HepG2 (cell line): ENCODE data around the gene COX4I2. TPM values are rescaled to one million over a fixed set of nuclear protein-coding genes. Genes with fewer than 3 reads are reported as not detected.
A peak's percentile ranks its signal among the peaks of the same experiment; 100 is the strongest.

Source experiments
- ARID4A ChIP-seq: sonication (generic); formaldehyde crosslinking; IDR thresholded peaks from 2 replicates; pipeline ENCODE4 v1.5.0; 2020; ENCODE audit warnings: mild to moderate bottlenecking, missing genetic modification reagents, borderline replicate concordance
- BCL6 ChIP-seq: IDR thresholded peaks from 2 replicates; pipeline ENCODE4 v1.6.1; 2016; ENCODE audit warnings: missing genetic modification reagents, missing compliant biosample characterization
- CBFB ChIP-seq: sonication (generic); formaldehyde crosslinking; IDR thresholded peaks from 2 replicates; pipeline ENCODE4 v1.4.0; 2020; ENCODE audit warnings: missing genetic modification reagents
- FOXK1 ChIP-seq: sonication (generic); formaldehyde crosslinking; IDR thresholded peaks from 2 replicates; pipeline ENCODE4 v1.4.0; 2020; ENCODE audit warnings: low read depth, missing genetic modification reagents, borderline replicate concordance
- GATAD2A ChIP-seq: IDR thresholded peaks from 2 replicates; pipeline ENCODE4 v1.6.1; 2016
- MATR3 ChIP-seq: sonication (generic); formaldehyde crosslinking; IDR thresholded peaks from 2 replicates; pipeline ENCODE4 v1.4.0; 2020; ENCODE audit warnings: missing genetic modification reagents
- MAX ChIP-seq: IDR thresholded peaks from 2 replicates; pipeline ENCODE4 v1.6.1; 2012; ENCODE audit warnings: inconsistent platforms
- MEF2D ChIP-seq: sonication (generic); formaldehyde crosslinking; IDR thresholded peaks from 2 replicates; pipeline ENCODE4 v1.5.1; 2020; ENCODE audit warnings: mild to moderate bottlenecking, missing genetic modification reagents
- MIXL1 ChIP-seq: IDR thresholded peaks from 2 replicates; pipeline ENCODE4 v1.6.1; 2016
- NCOA1 ChIP-seq: sonication (generic); formaldehyde crosslinking; IDR thresholded peaks from 2 replicates; pipeline ENCODE4 v1.9.0; 2021; ENCODE audit warnings: missing genetic modification reagents
- NFYB ChIP-seq: sonication (generic); formaldehyde crosslinking; IDR thresholded peaks from 2 replicates; pipeline ENCODE4 v1.4.0; 2020; ENCODE audit warnings: missing genetic modification reagents
- PTBP1 ChIP-seq: fragments of 200-400 bp; formaldehyde crosslinking; IDR thresholded peaks from 2 replicates; pipeline ENCODE4 v1.6.1; 2018; ENCODE audit warnings: low read length, low read depth; ENCODE audit not compliant: poor library complexity, severe bottlenecking
- RARA ChIP-seq: IDR thresholded peaks from 2 replicates; pipeline ENCODE4 v1.6.1; 2016; ENCODE audit warnings: missing genetic modification reagents, missing compliant biosample characterization
- TERF1 ChIP-seq: sonication (generic); formaldehyde crosslinking; IDR thresholded peaks from 2 replicates; pipeline ENCODE4 v1.8.0; 2022; ENCODE audit warnings: mild to moderate bottlenecking, missing genetic modification reagents, moderate library complexity
- TFAP4 ChIP-seq: sonication (generic); IDR thresholded peaks from 2 replicates; pipeline ENCODE4 v1.6.1; 2016; ENCODE audit warnings: low read depth, borderline replicate concordance
- TP53 ChIP-seq: sonication (generic); formaldehyde crosslinking; conservative IDR thresholded peaks from 2 replicates; pipeline ENCODE4 v1.4.0; 2020; ENCODE audit warnings: missing genetic modification reagents
- ZBTB21 ChIP-seq: sonication (generic); formaldehyde crosslinking; IDR thresholded peaks from 2 replicates; pipeline ENCODE4 v1.4.0; 2020; ENCODE audit warnings: missing genetic modification reagents
- ZKSCAN1 ChIP-seq: fragments of 150-350 bp; IDR thresholded peaks from 2 replicates; pipeline ENCODE4 v1.6.1; 2014; ENCODE audit warnings: low read length
- ZNF260 ChIP-seq: sonication (generic); formaldehyde crosslinking; IDR thresholded peaks from 2 replicates; pipeline ENCODE4 v1.4.0; 2020; ENCODE audit warnings: missing genetic modification reagents, low read depth, mild to moderate bottlenecking, borderline replicate concordance
- ZNF263 ChIP-seq: sonication (generic); formaldehyde crosslinking; IDR thresholded peaks from 2 replicates; pipeline ENCODE4 v1.4.0; 2020; ENCODE audit warnings: missing genetic modification reagents
- ZNF331 ChIP-seq: sonication (generic); formaldehyde crosslinking; IDR thresholded peaks from 2 replicates; pipeline ENCODE4 v1.4.0; 2020; ENCODE audit warnings: missing genetic modification reagents
- ZNF720 ChIP-seq: sonication (generic); formaldehyde crosslinking; IDR thresholded peaks from 2 replicates; pipeline ENCODE4 v1.4.0; 2020; ENCODE audit warnings: missing genetic modification reagents
- ZNF790 ChIP-seq: sonication (generic); formaldehyde crosslinking; IDR thresholded peaks from 2 replicates; pipeline ENCODE4 v1.8.0; 2022; ENCODE audit warnings: missing genetic modification reagents, mild to moderate bottlenecking, borderline replicate concordance
- polyA plus RNA-seq, 8 experiments: library from polyadenylated mRNA; depleted of rRNA in 3 of 8; stranded (reverse) in 7 of 8; unstranded in 1 of 8; fragments of >200 nt; fragmentation: Illumina TruSeq in 4 of 8; extraction: Trizol in 4 of 8; gene quantifications; 2 replicates each; pipeline versions ENCODE4 v1.2.1 to v1.2.3, GENCODE V29; 2011 to 2016; ENCODE audit warnings: low read depth in 4 of 8, missing spikeins in 1 of 8, mixed read lengths in 1 of 8; ENCODE audit not compliant: insufficient read depth in 1 of 8
- total RNA-seq, 5 experiments: library from RNA; depleted of rRNA; stranded (reverse); fragments of >200 nt; fragmentation: Illumina TruSeq; extraction: Trizol; gene quantifications; 2 replicates each; pipeline ENCODE4 v1.2.3, GENCODE V29; 2016; ENCODE audit warnings: low read depth in 1 of 5
- TF ChIP-seq, protein P1 (sequence below): sonication (generic); formaldehyde crosslinking; conservative IDR thresholded peaks from 2 replicates; pipeline ENCODE4 v1.8.0; 2022; ENCODE audit warnings: low read depth, missing genetic modification reagents

The COX4I2 gene
- total and polyA plus RNA-seq, 2 of the 13 experiments (the other 11 are each of a cell fraction or from before 2014, with no cell fraction given) = 1.1 TPM; not detected in 1

GRCh38 chr20:31661625-31662371 lies 24.1 kb downstream of the COX4I2 start (continued):
- TF ChIP-seq TERF1 (CRISPR knock-in tag) = no peak
- TF ChIP-seq TP53 (CRISPR knock-in tag) = no peak
- no peak for TF ChIP-seq MATR3 (CRISPR knock-in tag)
- TF ChIP-seq ZNF263 (CRISPR knock-in tag) = no peak
- TF ChIP-seq MAX = peak; percentile 54; the same call in 1 of the 2 replicates
- peak; percentile 95 for TF ChIP-seq TFAP4
- TF ChIP-seq MEF2D (CRISPR knock-in tag) = peak; percentile 47; the same call in 1 of the 2 replicates
- TF ChIP-seq PTBP1 = no peak
- TF ChIP-seq RARA (CRISPR knock-in tag) = peak; percentile 61
- TF ChIP-seq NCOA1 (CRISPR knock-in tag) = peak; percentile 80; the same call in 1 of the 2 replicates
- TF ChIP-seq ZNF720 = no peak; the same call in 1 of the 2 replicates
- no peak for TF ChIP-seq NFYB (CRISPR knock-in tag)
- peak; percentile 15; the same call in 1 of the 2 replicates for TF ChIP-seq ZBTB21 (CRISPR knock-in tag)
- no peak; the same call in none of the 2 replicates for TF ChIP-seq BCL6 (CRISPR knock-in tag)
- no peak; the same call in 1 of the 2 replicates for TF ChIP-seq CBFB
- peak; percentile 55 for TF ChIP-seq GATAD2A (CRISPR knock-in tag)
- TF ChIP-seq ZNF790 (CRISPR knock-in tag) = no peak
- TF ChIP-seq MIXL1 (CRISPR knock-in tag) = 0 out of 2 replicates have a peak, but pooled peaks have one; percentile 64
- no peak for TF ChIP-seq FOXK1 (CRISPR knock-in tag)
- TF ChIP-seq ARID4A (CRISPR knock-in tag) = peak; percentile 82
- TF ChIP-seq ZNF260 (CRISPR knock-in tag) = 0 out of 2 replicates have a peak, but pooled peaks have one; percentile 60
- TF ChIP-seq, protein P1, sequence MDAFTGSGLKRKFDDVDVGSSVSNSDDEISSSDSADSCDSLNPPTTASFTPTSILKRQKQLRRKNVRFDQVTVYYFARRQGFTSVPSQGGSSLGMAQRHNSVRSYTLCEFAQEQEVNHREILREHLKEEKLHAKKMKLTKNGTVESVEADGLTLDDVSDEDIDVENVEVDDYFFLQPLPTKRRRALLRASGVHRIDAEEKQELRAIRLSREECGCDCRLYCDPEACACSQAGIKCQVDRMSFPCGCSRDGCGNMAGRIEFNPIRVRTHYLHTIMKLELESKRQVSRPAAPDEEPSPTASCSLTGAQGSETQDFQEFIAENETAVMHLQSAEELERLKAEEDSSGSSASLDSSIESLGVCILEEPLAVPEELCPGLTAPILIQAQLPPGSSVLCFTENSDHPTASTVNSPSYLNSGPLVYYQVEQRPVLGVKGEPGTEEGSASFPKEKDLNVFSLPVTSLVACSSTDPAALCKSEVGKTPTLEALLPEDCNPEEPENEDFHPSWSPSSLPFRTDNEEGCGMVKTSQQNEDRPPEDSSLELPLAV = no peak
- TF ChIP-seq ZNF331 = peak; percentile 45; the same call in 1 of the 2 replicates
- TF ChIP-seq ZKSCAN1 = no peak; the same call in 1 of the 2 replicates
